Embryonic facial prominence (tissue), 1 donor: Measurements from ENCODE around the gene AFG3L2.

ENCODE experiments used
- DNase-seq: peaks from one replicate; pipeline ENCODE4 v3.0.0-alpha.2; 2016; ENCODE audit errors: extremely low spot score

The AFG3L2 gene

GRCh38 chr18:12361770-12362378, 15.2 kb downstream of the AFG3L2 start:
- DNase-seq, result no peak

- DNase-seq, result no peak
Measured at GRCh38 chr18:12359515-12359927, 17.5 kb downstream of the AFG3L2 start.

GRCh38 chr18:12352188-12352587, 24.8 kb downstream of the AFG3L2 start:
- DNase-seq, result no peak

GRCh38 chr18:12347895-12348294, 29.1 kb downstream of the AFG3L2 start:
- no peak for DNase-seq

- no peak for DNase-seq
Measured at GRCh38 chr18:12346240-12346565, 30.8 kb downstream of the AFG3L2 start.

GRCh38 chr18:12345491-12346239, 31.4 kb downstream of the AFG3L2 start:
- DNase-seq, result no peak

GRCh38 chr18:12342661-12343060, 34.4 kb downstream of the AFG3L2 start:
- DNase-seq, result no peak

DNA sequence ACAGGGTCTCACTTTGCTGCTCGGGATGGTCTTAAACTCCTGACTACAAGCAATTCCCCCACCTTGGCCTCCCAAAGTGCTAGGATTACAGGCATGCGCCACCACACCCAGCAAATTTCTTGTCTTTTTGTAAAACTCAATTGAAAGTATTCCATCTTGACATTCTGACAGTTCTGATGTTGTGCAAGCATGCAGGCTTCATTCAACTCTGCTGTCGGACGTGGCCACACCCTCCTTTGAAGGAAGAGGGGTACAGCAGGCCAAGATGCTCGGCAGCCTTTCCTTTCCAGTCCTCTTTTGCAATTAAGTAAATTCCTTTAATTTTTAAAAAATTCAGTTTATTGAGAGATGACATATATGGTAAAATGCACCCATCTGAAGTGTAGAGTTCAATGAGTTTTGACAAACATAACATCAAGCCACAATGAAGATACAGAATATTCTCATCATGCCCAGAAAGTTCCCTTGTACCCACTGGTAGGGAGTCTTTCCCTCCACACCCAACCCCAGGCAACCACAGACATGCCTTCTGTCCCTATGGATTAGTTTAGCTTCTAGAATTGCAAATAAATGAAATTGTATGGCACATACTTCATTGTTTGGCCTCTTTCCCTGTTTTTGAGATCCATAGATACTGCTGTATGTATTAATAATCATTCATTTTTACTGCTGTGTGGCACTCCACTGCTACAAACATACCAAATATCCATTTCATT, 35.9 kb downstream of the AFG3L2 start:
- no peak for DNase-seq

GRCh38 chr18:12338382-12338781, 38.6 kb downstream of the AFG3L2 start:
- no peak for DNase-seq

DNA sequence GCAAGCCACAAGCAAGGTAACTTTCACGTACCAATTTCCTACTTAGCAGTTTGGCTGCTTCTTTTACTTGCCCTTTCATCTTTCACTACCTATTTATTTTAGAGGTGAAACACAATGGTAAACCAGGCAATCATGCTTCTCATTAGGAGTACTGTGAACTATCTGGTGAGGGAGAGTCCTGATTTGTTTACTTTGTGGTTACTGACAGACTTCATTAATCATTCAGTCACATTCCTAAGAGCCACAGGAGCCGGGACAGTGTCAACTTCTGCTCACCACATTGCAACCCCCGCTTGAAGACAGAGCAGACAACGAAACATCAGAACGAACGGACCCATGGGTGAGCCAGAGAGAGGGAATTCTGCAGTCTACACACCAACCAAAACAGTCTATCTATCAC, 40.1 kb downstream of the AFG3L2 start:
- no peak for DNase-seq

DNA sequence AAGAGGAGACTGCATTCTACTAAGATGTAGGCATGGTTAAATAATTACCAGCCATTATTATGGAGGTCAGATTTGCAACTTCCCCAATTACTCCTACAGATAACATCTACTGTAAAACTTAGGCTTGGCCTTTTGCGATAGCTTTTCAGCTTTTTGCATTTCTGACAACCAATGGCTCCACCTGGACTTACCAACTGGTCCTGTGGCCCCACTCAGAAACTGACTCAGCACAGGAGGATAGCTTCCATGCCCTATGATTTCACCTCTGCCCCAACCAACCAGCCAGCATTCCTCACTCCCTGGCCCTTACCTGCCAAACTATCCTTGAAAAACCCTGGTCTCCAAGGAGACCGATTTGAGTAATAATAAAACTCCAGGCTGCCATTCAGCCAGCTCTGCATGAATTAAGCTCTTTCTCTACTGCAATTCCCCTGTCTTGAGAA, 40.8 kb downstream of the AFG3L2 start:
- no peak for DNase-seq

DNA sequence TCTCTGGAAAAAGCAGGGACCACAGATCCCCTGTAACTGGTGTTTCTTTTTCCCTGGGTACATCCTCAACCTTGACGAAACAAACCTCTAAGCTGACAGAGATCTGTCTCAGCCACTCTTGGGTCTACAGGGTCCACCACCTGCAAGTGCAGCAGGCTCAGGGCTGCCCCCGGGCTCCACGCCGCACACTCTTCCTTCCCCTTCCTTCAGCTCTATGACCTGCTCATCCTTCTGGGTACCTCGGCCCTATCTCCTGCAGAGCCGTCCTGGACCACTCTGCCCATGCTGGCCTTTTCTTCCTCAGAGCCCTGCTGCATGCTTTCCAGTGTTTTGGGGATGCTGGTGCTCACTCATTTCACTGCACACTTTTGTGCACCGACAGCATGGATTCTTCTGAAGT, 41.5 kb downstream of the AFG3L2 start:
- DNase-seq, result no peak

DNA sequence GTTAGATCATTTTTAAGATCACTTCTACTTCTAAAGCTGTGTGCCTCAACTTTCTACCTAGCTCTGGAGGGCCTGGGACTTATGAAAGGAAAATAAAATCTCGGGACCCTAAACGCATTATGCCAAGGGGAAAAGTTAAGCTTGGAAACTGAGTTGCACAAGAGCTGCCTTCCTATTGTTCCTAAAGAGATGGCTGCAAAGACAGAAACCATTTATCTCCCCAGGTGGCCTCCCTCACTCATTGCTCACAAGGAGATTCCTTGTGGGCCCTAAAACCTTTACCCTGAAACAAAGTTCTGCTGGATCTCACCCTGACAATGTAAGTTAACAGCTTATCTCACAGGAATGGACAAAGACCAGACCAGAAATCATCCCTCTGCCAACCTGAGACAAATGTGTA, 42.2 kb downstream of the AFG3L2 start:
- DNase-seq, result no peak

- no peak for DNase-seq
Measured at GRCh38 chr18:12334366-12334808, 42.6 kb downstream of the AFG3L2 start.

DNA sequence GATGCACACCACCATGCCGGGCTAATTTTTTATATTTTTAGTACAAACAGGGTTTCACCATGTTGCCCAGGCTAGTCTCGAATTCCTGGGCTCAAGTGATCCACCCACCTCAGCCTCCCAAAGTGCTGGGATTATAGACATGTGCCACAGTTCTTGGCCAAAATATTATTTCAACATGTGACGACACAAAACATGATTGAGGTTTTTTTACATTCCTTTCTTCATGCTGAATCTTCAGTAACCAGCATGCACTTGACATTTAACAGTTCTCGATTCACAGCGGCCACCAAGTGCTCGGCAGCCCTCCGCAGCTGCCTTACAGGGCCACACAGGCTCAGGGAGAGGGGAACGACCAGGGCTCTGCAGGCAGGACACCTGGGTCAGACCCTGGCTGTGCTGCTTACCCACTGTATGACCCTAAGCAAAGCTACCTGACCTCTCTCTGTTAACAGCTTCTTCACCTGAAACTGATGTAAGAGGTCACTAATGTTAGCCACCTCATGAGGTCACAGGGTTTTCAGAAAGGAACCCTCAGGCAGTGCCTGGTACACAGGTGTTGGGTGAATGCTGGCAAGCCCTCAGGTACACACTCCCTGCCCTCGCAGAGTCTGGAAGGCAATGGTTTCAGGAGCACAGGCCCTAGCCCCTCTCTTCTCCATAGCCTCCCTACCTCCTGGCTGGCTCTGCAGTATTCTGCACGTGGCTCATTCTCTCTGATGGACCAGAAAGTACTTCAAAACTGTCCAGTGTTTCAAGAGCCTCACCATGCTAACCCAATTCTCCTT, 43.3 kb downstream of the AFG3L2 start:
- DNase-seq, result no peak

GRCh38 chr18:12330766-12331165, 46.3 kb downstream of the AFG3L2 start:
- no peak for DNase-seq

DNA sequence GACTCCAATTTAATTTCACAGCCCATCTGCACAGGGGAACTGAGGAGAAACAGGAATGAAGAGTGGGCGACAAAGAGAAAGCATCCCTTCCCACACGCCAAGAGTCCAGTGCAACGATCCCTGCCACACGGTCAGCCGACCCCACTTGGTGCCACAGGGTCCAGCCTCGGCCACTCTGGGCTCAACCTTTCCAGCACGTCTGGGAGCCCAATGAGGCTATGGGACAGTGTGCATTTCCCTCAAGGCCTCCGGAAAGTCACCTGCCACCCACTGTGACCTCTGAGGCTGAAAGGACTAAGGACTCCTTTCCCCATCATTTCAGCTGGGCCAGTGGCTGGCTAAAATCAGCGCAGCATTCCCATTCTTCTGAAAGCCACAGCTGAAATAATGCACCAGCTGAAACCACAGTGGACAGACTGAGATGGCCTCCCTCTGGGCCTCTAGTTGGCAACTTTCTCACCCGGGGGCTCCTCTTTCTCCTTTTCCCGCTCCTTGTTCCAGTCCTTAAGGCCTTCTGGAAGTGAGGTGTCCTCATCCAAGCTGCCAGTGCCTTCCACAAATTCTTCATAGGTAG, 47.8 kb downstream of the AFG3L2 start:
- no peak for DNase-seq

- no peak for DNase-seq
Measured at GRCh38 chr18:12328179-12328823, 48.7 kb downstream of the AFG3L2 start.

DNA sequence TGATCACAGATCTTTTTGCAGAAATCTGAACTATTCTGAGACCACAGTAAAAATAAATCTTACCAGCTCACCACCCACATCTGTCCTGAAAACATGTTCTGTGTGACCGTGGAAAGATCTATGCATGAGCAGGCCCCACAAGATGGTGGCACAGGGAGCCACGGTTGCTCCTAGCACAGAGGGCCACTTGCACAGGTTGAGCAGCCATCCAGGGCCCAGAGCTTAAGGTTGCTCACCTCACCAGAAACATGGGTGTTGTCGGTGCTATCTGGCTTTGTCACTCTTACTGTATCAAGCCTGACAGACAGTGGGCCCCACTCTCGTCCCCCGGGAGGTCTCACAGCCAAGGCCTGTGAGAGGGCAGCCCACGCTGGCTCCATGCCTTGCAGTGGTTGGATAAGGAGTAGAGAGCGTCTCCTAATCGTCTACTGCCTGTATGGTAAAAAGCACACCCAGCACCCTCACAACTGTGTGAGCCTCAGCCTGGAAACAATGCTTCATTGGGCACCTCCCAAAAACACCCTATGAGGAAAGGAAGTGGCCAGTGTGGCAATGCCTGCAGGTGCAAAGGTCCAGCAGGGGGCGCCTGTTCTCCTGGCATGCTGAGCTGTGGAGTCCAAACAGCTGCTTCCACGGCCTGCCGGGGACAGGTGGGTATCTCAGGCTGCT, 49.4 kb downstream of the AFG3L2 start:
- DNase-seq, result no peak

DNA sequence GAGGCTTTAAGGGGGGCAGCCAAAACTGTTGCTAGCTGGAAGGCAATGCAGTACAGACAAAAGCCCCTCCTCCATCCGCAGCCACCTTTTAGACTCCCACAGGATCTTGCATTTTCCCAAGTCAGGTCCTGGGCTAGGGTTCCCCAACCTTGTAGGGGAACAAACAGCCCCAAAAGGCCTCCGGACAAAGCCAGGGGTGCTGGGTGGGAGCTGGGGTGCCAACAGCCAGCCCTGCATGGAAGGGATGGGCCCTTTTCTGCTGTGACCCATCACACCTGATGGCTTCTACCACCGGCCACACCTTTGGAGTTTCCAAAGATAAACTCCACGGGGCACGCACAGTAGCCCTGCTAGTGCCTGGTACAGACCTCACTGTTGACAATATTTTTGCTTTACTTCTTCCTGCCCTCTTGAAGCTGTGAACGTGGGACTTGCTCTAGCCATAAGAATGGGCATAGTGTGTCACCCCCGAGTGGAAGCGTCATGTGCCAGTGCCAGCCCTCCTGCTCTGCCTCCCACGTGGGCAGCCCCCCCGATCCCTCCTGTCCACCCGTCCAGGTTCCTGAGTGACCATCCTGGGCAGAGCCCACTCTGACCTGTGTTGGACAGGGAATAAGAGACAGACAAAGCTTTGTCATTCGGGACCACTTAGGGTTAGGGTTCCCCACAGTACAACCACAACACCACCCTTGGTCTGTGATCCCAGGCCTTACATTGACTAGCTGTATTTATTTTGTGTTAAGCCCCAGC, 50.1 kb downstream of the AFG3L2 start:
- DNase-seq, result no peak
